A549 treated with GW870086 at 1 μM for 4 hours (cell line): ENCODE measurements around the gene ERN2. TPM values are rescaled to one million over a fixed set of nuclear protein-coding genes. Genes with fewer than 3 reads are reported as not detected.

Source experiments
- total RNA-seq: library from RNA; stranded (reverse); fragments of 200-300 nt; extraction: Qiagen RNA extraction; gene quantifications from 5 replicates; pipeline ENCODE4 v1.2.3, GENCODE V29; 2022; ENCODE audit warnings: low read depth

ERN2 gene
- not detected in 5 replicates for total RNA-seq

GRCh38 chr16:23712976-23713375 is at the start of gene ERN2:
ERN2 (minus strand) TSS chr16:23713222; CDS start chr16:23713187, 35 bp downstream.

GRCh38 chr16:23754594-23755483 is 41.8 kb upstream of the ERN2 start, which contains the start of gene CHP2:
CHP2 (plus strand) TSS chr16:23755026; CDS start chr16:23755050, 24 bp downstream.

GRCh38 chr16:23678430-23679273 is 34.4 kb downstream of the ERN2 start, which contains the start of gene PLK1:
PLK1 (plus strand) TSS chr16:23678889; CDS start chr16:23678933, 44 bp downstream.

GRCh38 chr16:23640931-23641765 is 71.9 kb downstream of the ERN2 start, which contains the start of the genes DCTN5 and PALB2:
DCTN5 (plus strand) TSS chr16:23641466; CDS start chr16:23641543, 77 bp downstream.
PALB2 (minus strand) TSS chr16:23641310; CDS start chr16:23641157, 153 bp downstream.

Other genes with a start within 250 kb of the ERN2 start
- 23.9 to 32.0 TPM (median 27.2 TPM) in 5 replicates for gene GGA2, start 202.7 kb downstream of the ERN2 start, total RNA-seq
- gene EARS2, start 155.9 kb downstream of the ERN2 start, total RNA-seq = 23.7 to 34.6 TPM (median 30.4 TPM) in 5 replicates
- gene UBFD1, start 155.5 kb downstream of the ERN2 start, total RNA-seq = 42.7 to 54.1 TPM (median 47.8 TPM) in 5 replicates
- 187 to 197 TPM (median 193 TPM) in 5 replicates for gene NDUFAB1, start 116.9 kb downstream of the ERN2 start, total RNA-seq
- 9.4 to 12.4 TPM (median 10.5 TPM) in 5 replicates for gene PALB2, start 71.9 kb downstream of the ERN2 start, total RNA-seq
- 67.9 to 75.7 TPM (median 74.1 TPM) in 5 replicates for gene DCTN5, start 71.8 kb downstream of the ERN2 start, total RNA-seq
- 139 to 174 TPM (median 163 TPM) in 5 replicates for gene PLK1, start 34.3 kb downstream of the ERN2 start, total RNA-seq
- not detected in 5 replicates for gene CHP2, start 41.8 kb upstream of the ERN2 start, total RNA-seq
- 0.13 to 0.33 TPM (median 0.21 TPM) in 5 replicates for gene PRKCB, start 122.8 kb upstream of the ERN2 start, total RNA-seq